ENCODE measurements around the gene DLGAP1.
"Not testable (repeated sequence)": the region's sequence is repeated elsewhere in the genome, so short reads cannot be mapped to it uniquely, and the experiment has no call there.

DLGAP1 gene

DNA sequence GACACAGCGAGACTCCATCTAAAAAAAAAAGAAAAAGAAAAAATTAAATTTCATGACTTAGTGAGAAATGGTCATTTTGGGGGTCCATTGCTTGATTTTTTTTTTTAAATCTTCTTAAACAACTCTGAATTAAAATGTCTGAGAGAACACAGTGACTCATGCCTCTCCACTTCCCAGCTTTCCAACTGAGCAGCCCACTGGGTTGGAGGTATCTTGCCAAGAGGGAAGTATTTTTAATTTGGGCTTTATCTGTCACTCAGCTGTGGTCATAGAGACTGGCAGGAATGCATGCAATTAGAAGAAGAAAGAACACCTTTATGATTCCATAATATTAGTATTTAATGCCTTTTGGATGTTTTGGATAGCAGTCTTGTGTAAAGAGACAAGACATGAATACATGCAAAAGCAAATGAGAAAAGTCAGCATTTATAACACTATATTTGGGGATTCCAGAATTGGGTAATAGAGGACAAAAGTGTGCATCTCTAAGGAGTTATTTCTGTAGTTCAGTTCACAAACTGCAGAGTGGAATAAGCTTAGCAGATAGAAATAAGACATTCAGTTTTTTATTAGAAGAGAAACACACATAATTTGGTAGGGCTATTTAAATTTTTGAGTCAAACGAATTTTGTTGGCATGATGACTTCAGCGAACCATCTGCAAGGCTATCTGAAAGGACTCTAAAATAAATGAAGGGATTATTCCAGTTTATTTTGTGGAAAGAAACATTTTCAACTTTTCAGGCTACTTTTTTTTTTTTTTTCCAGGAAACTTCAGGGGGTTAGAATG, 750.4 kb downstream of the DLGAP1 start:
- TF ChIP-seq, protein P1, sequence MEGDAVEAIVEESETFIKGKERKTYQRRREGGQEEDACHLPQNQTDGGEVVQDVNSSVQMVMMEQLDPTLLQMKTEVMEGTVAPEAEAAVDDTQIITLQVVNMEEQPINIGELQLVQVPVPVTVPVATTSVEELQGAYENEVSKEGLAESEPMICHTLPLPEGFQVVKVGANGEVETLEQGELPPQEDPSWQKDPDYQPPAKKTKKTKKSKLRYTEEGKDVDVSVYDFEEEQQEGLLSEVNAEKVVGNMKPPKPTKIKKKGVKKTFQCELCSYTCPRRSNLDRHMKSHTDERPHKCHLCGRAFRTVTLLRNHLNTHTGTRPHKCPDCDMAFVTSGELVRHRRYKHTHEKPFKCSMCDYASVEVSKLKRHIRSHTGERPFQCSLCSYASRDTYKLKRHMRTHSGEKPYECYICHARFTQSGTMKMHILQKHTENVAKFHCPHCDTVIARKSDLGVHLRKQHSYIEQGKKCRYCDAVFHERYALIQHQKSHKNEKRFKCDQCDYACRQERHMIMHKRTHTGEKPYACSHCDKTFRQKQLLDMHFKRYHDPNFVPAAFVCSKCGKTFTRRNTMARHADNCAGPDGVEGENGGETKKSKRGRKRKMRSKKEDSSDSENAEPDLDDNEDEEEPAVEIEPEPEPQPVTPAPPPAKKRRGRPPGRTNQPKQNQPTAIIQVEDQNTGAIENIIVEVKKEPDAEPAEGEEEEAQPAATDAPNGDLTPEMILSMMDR (IDR thresholded peaks at IDR 0.05; ENCODE audit: low read depth, low read length), result no peak
- DNase-seq, result no peak
- Histone ChIP-seq H3K4me1 (no peaks in the 10 kb centered on the region), H3K9me3 (no peaks in the 10 kb centered on the region), H3K27me3 (no peaks in the 10 kb centered on the region), H3K36me3 (no peaks in the 10 kb centered on the region), H3K4me3 (ENCODE audit: low read depth, low read length) (no peak overlapping the region)

DNA sequence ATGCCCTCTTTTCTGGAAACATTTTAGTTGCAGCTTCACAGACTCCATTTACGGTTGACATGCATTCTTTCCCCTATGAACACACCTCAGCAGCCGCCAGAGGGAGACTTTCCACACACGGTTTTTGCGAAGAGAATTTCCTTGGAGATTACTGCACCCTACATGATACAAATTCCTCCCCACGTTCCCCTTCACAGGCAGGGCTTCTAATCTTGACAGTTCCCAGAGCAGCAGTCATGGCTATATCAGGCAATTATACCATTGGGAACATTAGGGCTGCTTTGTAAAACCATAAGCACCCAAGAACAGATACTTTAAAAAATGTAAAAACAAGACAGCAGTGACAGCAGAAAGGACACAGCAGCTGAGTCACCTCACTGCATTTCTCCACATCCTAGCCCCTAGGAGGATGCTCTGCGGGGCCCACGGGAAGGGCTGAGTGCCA, 751.4 kb downstream of the DLGAP1 start:
- DNase-seq, result peak; percentile 21
- Histone ChIP-seq H3K27me3 (no peaks in the 10 kb centered on the region), H3K4me1 (no peaks in the 10 kb centered on the region), H3K4me3 (ENCODE audit: low read depth, low read length) (no peak overlapping the region), H3K9me3 (no peaks in the 10 kb centered on the region), H3K36me3 (no peaks in the 10 kb centered on the region)
- TF ChIP-seq, protein P1 (IDR thresholded peaks at IDR 0.05; ENCODE audit: low read depth, low read length), result peak; percentile 63

DNA sequence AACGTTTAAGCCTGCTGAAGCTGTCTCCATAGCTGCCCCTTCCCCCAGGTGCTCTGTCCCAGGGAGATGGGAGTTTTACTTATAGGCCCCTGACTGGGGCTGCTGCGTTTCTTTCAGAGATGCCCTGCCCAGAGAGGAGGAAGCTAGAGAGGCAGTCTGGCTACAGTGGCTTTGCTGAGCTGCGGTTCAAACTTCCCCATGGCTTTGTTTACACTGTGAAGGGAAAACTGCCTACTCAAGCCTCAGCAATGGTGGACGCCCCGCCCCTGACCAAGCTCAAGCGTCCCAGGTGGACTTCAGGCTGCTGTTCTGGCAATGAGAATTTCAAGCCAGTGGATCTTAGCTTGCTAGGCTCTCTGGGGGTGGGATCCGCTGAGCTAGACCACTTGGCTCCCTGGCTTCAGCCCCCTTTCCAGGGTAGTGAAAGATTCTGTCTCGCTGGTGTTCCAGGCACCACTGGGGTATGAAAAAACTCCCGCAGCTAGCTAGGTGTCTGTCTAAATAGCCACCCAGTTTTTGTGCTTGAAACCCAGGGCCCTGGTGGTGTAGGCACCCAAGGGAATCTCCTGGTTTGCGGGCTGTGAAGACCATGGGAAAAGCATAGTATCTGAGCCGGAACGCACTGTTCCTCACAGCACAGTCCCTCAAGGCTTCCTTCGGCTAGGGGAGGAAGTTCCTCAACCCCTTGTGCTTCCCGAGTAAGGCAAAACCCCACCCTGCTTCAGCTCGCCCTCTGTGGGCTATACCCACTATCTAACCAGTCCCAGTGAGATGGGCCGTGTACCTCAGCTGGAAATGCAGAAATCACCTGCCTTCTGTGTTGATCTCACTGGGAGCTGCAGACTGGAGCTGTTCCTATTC, 755.2 kb downstream of the DLGAP1 start:
- not testable (repeated sequence) for H3K4me1 ChIP-seq; H3K27me3 ChIP-seq; H3K36me3 ChIP-seq; H3K4me3 ChIP-seq (ENCODE audit: low read depth, low read length); H3K9me3 ChIP-seq; DNase-seq

DNA sequence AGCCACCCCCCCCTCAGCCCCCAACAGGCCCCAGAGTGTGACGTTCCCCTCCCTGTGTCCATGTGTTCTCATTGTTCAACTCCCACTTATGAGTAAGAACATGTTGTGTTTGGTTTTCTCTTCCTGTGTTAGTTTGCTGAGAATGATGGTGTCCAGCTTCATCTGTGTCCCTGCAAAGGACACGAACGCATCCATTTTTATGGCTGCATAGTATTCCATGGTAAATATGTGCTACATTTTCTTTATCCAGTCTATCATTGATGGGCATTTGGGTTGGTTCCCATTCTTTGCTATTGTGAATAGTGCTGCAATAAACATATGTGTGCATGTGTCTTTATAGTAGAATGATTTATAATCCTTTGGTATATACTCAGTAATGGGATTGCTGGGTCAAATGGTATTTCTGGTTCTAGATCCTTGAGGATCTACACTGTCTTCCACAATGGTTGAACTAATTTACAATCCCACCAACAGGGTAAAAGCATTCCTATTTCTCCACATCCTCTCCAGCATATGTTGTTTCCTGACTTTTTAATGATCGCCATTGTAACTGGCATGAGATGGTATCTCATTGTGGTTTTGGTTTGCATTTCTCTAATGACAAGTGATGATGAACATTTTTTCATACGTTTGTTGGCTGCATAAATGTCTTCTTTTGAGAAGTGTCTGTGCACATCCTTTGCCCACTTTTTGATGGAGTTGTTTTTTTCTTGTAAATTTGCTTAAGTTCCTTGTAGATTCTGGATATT, 760.9 kb downstream of the DLGAP1 start:
- H3K4me3 ChIP-seq (ENCODE audit: low read depth, low read length); H3K27me3 ChIP-seq; DNase-seq; H3K4me1 ChIP-seq; H3K9me3 ChIP-seq; H3K36me3 ChIP-seq: not testable (repeated sequence)

DNA sequence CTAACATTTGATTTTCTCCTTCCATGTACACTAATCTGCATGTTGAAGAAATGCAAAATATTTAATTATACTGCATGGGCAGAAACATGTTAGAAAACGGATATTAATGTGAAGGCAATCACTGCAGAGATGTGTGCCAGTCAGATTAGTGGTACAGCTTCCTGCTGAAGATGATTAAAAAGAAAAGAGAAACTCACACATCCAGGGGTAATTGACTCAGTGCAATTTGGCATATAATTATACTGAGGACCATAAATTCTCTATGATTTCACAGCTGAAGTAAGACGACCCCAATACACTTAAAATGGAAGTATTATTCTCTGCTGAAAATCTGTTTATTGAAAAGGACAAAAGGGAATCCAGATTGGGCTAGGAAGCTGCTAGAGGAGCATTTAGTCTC, 761.7 kb downstream of the DLGAP1 start:
- no peaks in the 10 kb centered on the region for H3K27me3 ChIP-seq
- no peaks in the 10 kb centered on the region for H3K9me3 ChIP-seq
- DNase-seq, result no peak
- H3K4me1 ChIP-seq, result no peaks in the 10 kb centered on the region
- TF ChIP-seq, protein P1 (IDR thresholded peaks at IDR 0.05; ENCODE audit: low read depth, low read length), result no peak
- no peaks in the 10 kb centered on the region for H3K36me3 ChIP-seq
- no peak overlapping the region for H3K4me3 ChIP-seq (ENCODE audit: low read depth, low read length)

DNA sequence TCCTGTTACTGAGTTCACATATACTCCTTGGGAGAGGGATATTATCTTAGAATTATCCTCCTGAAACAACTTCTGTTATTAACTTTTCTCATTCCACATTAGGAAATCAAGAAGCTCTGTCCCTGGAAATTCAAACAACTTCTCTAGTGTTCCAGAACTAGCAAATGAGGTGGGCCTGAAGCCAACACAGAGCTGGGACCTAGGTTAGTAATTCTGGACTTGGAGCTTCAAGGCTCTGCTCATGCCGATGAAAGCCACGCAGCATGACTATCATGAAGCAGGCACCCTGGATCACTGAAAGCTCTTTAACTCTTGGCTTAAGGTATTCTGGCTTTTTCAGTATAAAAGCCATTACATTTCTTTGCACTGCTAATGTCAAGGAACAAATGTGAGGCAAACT, 762.4 kb downstream of the DLGAP1 start:
- no peak for DNase-seq
- Histone ChIP-seq H3K4me1 (no peaks in the 10 kb centered on the region), H3K36me3 (no peaks in the 10 kb centered on the region), H3K4me3 (ENCODE audit: low read depth, low read length) (no peak overlapping the region), H3K9me3 (no peaks in the 10 kb centered on the region), H3K27me3 (no peaks in the 10 kb centered on the region)
- TF ChIP-seq, protein P1 (IDR thresholded peaks at IDR 0.05; ENCODE audit: low read depth, low read length), result no peak
